ENCODE data around the gene SYT14. TPM values are rescaled to one million over a fixed set of nuclear protein-coding genes. Genes with fewer than 3 reads are reported as not detected.
A peak's percentile ranks its signal among the peaks of the same experiment; 100 is the strongest.
"Not testable (repeated sequence)": the region's sequence is repeated elsewhere in the genome, so short reads cannot be mapped to it uniquely, and the experiment has no call there.

The SYT14 gene
- total RNA-seq, 6 experiments from 2014 or later, result 7.6 to 10.6 (median 8.5) TPM

- Mint-ChIP-seq H3K36me3 (ENCODE audit: low read depth) (no peaks in the 10 kb centered on the region; the same call in 1 of the 2 replicates), H3K27me3 (ENCODE audit: insufficient read depth) (no peaks in the 10 kb centered on the region), H3K4me3 (no peak overlapping the region), H3K4me1 (ENCODE audit: low read depth) (no peaks in the 10 kb centered on the region; the same call in 1 of the 2 replicates), H3K9me3 (no peaks in the 10 kb centered on the region), H3K27ac (no peak overlapping the region)
- TF ChIP-seq CTCF (IDR thresholded peaks at IDR 0.05), result peak; percentile 65
- DNase-seq, result no peak
These were observed 87.9 kb downstream of the SYT14 start for GRCh38 chr1:210025870-210026269.

GRCh38 chr1:210027994-210028393 is 90.0 kb downstream of the SYT14 start:
- no peak for DNase-seq
- no peaks in the 10 kb centered on the region for H3K9me3 Mint-ChIP-seq
- no peaks in the 10 kb centered on the region for H3K4me1 Mint-ChIP-seq (ENCODE audit: low read depth)
- TF ChIP-seq CTCF (IDR thresholded peaks at IDR 0.05), result no peak
- H3K27ac Mint-ChIP-seq, result no peak overlapping the region
- no peak overlapping the region for H3K4me3 Mint-ChIP-seq
- H3K36me3 Mint-ChIP-seq (ENCODE audit: low read depth), result no peaks in the 10 kb centered on the region; the same call in 1 of the 2 replicates
- H3K27me3 Mint-ChIP-seq (ENCODE audit: insufficient read depth), result no peaks in the 10 kb centered on the region

GRCh38 chr1:210031473-210031872 is 93.5 kb downstream of the SYT14 start:
- Mint-ChIP-seq H3K27ac (no peak overlapping the region), H3K4me1 (ENCODE audit: low read depth) (no peaks in the 10 kb centered on the region), H3K36me3 (ENCODE audit: low read depth) (peaks cover 17% of the 10 kb centered on the region), H3K27me3 (ENCODE audit: insufficient read depth) (peaks cover 1% of the 10 kb centered on the region; the same call in 1 of the 2 replicates), H3K4me3 (no peak overlapping the region), H3K9me3 (no peaks in the 10 kb centered on the region)
- no peak for TF ChIP-seq CTCF (IDR thresholded peaks at IDR 0.05)
- no peak for DNase-seq

- H3K4me3 Mint-ChIP-seq, result no peak overlapping the region
- no peaks in the 10 kb centered on the region for H3K9me3 Mint-ChIP-seq
- no peak for TF ChIP-seq CTCF (IDR thresholded peaks at IDR 0.05)
- H3K4me1 Mint-ChIP-seq (ENCODE audit: low read depth), result no peaks in the 10 kb centered on the region
- no peak overlapping the region for H3K27ac Mint-ChIP-seq
- peaks cover 36% of the 10 kb centered on the region for H3K36me3 Mint-ChIP-seq (ENCODE audit: low read depth)
- no peak for DNase-seq
- peaks cover 1% of the 10 kb centered on the region; the same call in 1 of the 2 replicates for H3K27me3 Mint-ChIP-seq (ENCODE audit: insufficient read depth)
These were observed 105.0 kb downstream of the SYT14 start for GRCh38 chr1:210043058-210043457.

GRCh38 chr1:210049616-210050015 is 111.6 kb downstream of the SYT14 start:
- Mint-ChIP-seq H3K36me3 (ENCODE audit: low read depth) (peaks cover 17% of the 10 kb centered on the region), H3K4me1 (ENCODE audit: low read depth) (no peaks in the 10 kb centered on the region; the same call in 1 of the 2 replicates), H3K4me3 (no peak overlapping the region), H3K27ac (no peak overlapping the region), H3K9me3 (no peaks in the 10 kb centered on the region), H3K27me3 (ENCODE audit: insufficient read depth) (peaks cover under 1% of the 10 kb centered on the region)
- TF ChIP-seq CTCF (IDR thresholded peaks at IDR 0.05), result no peak
- no peak for DNase-seq

- peaks cover 17% of the 10 kb centered on the region for H3K36me3 Mint-ChIP-seq (ENCODE audit: low read depth)
- not testable (repeated sequence) for H3K9me3 Mint-ChIP-seq; H3K27ac Mint-ChIP-seq; H3K27me3 Mint-ChIP-seq (ENCODE audit: insufficient read depth); H3K4me1 Mint-ChIP-seq (ENCODE audit: low read depth); H3K4me3 Mint-ChIP-seq; DNase-seq
These were observed 112.5 kb downstream of the SYT14 start for GRCh38 chr1:210050491-210050890.
